GM18502 (cell line): ENCODE results near the gene SIRT4.

Experiments
- ATAC-seq: cut with Tn5 transposase; IDR thresholded peaks from one replicate; pipeline ENCODE4 v1.9.1; 2021; ENCODE audit warnings: mild to moderate bottlenecking; ENCODE audit not compliant: unreplicated experiment, poor library complexity

The SIRT4 gene

GRCh38 chr12:120278137-120279069 lies 23.7 kb upstream of the SIRT4 start:
- ATAC-seq: no peak

- no peak for ATAC-seq
Measured at GRCh38 chr12:120283318-120283717, 18.8 kb upstream of the SIRT4 start.

GRCh38 chr12:120284381-120284780 lies 17.7 kb upstream of the SIRT4 start:
- no peak for ATAC-seq

GRCh38 chr12:120286768-120287490 lies 15.2 kb upstream of the SIRT4 start:
- no peak for ATAC-seq

- no peak for ATAC-seq
Measured at GRCh38 chr12:120287491-120287890, 14.6 kb upstream of the SIRT4 start.

- ATAC-seq: no peak
Measured at GRCh38 chr12:120290609-120291305, 11.4 kb upstream of the SIRT4 start.

GRCh38 chr12:120292411-120292660 lies 9.8 kb upstream of the SIRT4 start:
- peak; percentile 10 for ATAC-seq

- peak; percentile 51 for ATAC-seq
Measured at GRCh38 chr12:120292661-120293531, 9.2 kb upstream of the SIRT4 start, which contains the start of gene RNU4-1. Gene RNU4-1 (minus strand): TSS chr12:120293237.

- no peak for ATAC-seq
Measured at GRCh38 chr12:120314220-120314619, 12.1 kb downstream of the SIRT4 start.

- ATAC-seq: no peak
Measured at GRCh38 chr12:120316798-120317223, 14.7 kb downstream of the SIRT4 start.

GRCh38 chr12:120317224-120318105 lies 15.3 kb downstream of the SIRT4 start:
- ATAC-seq: peak; percentile 98

GRCh38 chr12:120321382-120322202 lies 19.5 kb downstream of the SIRT4 start:
- ATAC-seq: no peak

GRCh38 chr12:120323772-120324171 lies 21.7 kb downstream of the SIRT4 start:
- ATAC-seq: no peak

- ATAC-seq: no peak
Measured at GRCh38 chr12:120324841-120325417, 22.8 kb downstream of the SIRT4 start.

- no peak for ATAC-seq
Measured at GRCh38 chr12:120327593-120327992, 25.5 kb downstream of the SIRT4 start, which contains the start of gene PLA2G1B. Gene PLA2G1B (minus strand): TSS chr12:120327779. CDS start chr12:120327753, 26 bp downstream.

- ATAC-seq: no peak
Measured at GRCh38 chr12:120328228-120328627, 26.1 kb downstream of the SIRT4 start.

- ATAC-seq: no peak
Measured at GRCh38 chr12:120331390-120331789, 29.3 kb downstream of the SIRT4 start.

- ATAC-seq: no peak
Measured at GRCh38 chr12:120332041-120332440, 29.9 kb downstream of the SIRT4 start.
